GM18907 (cell line): ENCODE results near the gene MUSTN1.

Experiments
- ATAC-seq: cut with Tn5 transposase; IDR thresholded peaks from one replicate; pipeline ENCODE4 v1.9.1; 2021; ENCODE audit warnings: mild to moderate bottlenecking, moderate library complexity; ENCODE audit not compliant: unreplicated experiment

The MUSTN1 gene

DNA sequence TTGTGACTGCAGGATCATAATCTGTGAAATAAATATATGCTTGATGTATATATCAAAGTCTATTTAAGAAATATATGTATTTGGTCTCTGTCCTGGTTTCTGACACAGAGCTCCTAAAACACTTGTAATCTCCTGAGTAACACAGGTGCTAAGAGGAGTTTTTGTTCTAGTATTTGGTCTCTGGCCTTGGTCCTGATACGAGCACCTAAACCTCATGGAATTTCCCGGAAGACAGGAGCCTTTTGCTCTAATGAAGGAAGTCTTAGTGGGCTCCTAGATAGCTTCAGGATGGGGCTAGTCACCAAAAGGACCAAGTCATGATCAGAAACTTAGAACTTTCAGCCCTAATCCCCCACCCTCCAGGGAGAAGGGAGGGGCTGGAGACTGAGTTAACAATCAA, 19.2 kb upstream of the MUSTN1 start:
- ATAC-seq, result no peak

DNA sequence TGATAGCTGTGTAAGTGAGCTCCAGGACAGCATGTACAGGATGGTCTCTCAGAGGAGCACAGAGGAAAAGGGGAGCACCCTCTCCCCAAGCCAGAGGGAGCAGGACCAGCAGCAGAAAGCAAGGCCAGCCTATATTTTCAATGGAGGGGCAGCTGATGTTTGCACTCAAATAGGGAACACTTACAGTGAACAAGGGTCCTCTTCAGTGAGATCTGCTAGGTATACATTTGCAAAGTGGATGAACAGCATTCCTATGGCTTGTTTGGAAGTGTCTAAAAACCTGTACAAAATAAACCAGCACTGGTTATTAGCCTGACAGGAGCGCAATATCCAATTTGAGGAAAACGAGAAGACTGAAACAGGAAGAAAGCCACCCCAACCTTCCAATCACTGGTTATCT, 17.6 kb upstream of the MUSTN1 start:
- ATAC-seq, result no peak

DNA sequence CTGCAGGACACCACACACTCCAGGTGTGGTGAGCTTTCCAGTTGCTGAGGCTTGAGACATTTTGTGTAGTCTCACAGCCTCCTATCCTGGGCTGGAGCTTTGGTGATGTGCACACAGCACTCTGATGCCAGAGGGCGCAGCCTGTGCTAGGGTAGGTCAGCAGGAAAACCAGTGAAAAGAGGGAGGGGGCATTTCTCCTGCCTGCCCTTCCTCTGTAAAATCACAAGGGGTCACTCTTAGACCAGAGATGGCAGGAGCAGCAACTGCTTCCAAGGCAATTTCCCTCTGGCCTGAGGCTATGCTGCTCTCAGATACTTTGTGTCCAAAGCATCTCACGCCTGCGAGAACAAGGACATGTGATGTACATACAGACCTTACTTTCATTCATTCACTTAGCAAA, 16.5 kb upstream of the MUSTN1 start:
- no peak for ATAC-seq

DNA sequence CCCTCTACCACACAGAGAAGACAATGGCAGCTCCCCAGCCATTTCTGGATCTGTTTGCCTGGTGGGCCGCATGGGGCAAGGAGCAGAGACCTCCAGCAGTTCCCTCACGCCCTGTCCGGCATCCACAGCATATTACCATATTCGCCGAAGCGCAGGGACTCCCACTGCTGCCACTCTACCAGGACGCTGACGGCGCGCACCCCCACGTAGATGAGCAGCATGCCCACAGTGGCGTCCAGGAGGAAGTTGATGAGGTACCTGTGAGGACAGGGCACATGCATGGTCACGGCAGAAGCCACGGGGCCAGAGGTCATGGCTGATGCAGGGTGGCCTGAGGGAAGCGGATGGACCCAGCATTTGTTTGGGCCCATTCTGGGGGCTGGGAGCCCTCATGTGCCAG, 14.8 kb upstream of the MUSTN1 start:
- ATAC-seq, result no peak

DNA sequence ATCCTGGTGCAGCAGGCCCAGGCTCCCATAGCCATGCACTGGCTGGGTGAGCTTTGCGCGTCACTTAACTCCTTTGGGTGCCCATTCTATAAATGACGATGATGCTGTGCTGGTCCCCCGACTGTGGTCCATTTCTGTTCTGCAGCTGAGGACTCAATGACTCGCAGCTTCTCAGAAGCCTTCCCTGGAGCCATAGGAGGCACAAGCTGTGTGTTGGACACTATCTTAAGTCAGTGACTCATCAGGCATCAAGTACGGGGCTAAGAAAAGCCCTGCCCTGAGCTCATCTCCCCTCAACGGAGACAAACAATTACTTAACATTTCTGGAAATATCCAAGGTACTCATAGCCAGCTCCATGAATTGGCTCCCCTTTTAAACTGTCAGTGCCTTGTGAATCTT, 13.8 kb upstream of the MUSTN1 start:
- no peak for ATAC-seq

DNA sequence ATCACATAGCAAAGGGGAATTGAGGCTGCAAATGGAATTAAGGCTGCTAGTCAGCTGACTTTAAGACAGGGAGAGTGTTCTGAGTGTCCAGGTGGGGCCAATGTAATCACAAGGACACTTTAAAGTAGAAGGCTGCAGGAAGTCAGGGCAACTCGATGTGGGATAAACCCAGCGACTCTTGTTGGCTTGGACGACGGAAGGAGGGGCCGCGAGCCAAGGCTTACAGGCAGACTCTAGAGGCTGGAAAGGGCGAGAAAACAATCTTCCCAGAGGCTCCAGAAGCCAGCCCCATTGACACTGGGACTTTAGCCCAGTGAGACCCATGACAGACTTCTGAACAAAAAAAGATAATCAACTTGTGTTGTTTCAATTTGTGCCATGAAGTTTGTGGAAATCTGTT, 12.9 kb upstream of the MUSTN1 start:
- ATAC-seq, result no peak

DNA sequence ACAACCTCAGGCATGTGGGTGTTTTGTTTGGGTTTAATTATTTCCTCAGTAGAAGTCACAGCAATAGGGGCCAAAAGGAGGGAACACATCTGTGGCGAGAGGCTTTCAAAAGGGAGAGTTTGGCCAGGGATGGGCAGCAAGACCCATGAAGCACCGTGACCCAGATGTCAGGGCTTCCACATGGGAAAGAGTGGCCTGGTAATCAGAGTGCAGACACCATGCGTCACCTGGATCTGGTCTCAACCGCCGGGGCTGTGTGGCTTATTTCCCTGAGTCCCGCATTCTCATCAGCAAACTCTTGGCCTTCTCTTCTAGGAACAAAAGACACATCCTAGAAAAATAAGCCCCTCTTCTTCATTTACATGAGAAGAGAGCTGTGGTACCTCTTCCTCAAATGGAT, 12.4 kb upstream of the MUSTN1 start:
- no peak for ATAC-seq

DNA sequence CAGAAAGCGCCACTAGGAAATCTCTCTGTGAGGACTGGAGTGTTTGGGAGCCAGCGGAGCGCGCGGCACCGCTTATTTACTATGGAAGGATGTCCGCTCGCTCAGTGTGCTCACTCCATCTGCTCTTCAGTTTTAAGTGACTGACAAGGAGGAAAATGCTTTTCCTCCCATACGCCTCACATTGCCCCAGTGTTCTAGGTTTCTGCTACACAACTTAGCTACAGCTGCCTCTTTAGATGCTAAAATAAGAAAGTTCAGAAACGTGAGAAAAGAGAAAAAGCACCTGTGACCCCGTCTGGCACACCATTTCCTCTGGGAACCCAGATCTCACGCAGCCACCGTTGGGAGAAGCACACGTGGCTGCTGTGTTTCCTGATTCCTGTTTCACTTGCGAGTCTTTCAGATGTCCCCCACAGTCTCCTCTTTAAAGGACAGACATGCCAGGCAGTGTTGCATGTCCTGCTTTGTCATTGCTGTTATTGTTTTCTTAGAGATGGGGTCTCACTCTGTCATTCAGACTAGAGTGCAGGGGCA, 11.7 kb upstream of the MUSTN1 start:
- no peak for ATAC-seq

DNA sequence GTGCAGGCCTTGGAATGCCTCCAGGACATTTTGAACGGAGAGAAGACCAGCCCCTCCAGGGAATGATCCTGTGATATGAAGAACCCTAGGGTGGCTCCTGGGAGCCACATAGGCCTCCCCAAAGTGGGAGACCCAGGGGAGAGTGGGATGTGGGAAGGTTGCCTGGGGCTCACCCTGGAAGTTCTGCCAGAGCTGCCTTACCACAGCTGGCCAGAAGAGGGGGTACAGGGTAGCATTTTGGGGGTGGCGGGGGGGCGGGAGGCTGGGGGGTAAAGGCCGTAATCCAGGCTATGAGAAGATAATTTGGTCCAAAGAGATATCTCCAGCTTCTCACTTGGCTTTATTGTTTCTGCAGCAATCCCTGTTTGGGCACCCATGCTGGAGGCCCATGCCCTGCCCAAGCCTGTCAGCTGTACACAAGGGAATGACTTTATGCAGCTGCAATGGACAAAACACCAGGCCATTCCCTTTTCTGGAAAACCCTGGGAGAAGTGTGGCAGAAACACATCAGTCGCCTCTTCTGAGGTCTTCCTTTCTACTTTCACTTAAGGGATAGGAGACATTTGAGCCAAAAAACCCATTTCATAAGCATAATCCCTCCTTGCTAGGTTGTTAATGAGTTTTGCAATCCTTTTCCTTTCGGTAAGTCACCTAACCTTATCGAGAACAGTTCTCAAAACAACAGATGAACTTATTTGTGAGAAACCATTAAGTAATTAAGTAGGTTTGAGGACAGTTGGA, 11.0 kb upstream of the MUSTN1 start:
- no peak for ATAC-seq

DNA sequence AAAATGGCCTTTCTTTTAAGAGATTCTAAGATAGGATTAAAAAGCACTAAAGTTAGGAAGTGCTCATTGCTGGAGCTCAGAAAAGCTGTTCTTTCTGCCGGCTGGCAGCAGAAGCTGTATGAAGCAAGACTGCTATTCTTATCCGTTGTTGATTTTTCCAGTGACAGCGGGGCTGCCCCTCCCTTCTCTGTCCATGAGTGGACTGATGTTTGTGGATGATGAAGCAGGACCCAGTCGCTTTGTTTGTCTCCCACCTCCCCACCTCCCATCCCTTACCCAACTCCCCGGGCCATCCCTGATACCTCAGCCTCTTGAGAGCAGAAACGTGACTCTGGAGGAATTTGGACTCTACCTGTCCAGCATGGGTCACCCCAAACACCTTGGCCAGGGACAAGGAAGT, 10.3 kb upstream of the MUSTN1 start:
- no peak for ATAC-seq

DNA sequence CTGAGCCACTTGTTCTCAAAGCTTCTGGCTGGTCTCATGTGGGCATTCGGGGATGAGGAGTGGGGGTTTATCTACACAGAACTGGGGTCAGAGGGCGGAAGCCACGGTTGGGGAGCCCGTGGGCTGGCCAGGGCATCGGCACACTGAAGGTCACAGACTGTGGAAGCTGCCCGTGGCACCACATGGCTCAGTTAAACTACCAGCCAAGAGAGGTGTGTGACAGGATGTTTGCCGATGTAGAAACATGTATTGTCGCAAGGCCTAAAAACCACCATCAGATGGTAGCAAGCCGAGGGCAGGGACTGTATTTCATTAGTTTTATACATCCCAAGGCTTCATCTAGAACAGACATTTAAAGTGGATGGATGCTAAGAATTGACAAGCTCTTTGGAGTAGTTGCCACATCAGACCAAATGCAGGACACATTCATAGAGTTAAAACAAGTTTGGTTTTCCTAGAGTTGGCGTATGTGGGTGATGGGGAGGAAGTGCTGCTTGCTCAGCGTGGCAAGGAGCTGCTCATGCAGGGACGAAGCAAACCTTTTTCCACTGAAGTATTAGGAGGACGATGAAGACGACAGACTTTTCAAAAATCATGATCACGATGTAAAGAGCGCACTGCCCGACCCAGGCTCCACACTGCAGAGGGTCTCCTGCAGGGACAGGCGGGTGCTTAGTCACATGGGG, 9.6 kb upstream of the MUSTN1 start:
- no peak for ATAC-seq

DNA sequence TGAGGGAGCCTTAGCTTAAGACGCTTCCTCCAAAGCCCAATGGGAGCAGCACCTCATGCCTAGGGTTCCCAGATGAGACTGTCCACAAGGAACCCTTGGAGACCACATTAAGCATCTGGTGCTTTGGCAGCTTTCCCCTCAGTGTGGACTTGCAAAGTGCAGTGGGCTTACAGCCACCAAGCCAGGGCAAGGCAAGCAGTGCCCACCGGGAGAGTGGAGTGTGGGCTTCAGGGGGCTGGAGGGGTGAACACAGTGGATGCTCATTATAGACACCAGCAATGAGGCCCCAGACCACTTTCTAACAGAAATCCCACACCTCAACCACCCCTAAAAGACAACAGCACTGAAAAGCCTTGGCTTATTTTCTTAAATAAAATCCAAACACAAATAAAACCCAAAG, 9.1 kb upstream of the MUSTN1 start:
- ATAC-seq, result no peak

DNA sequence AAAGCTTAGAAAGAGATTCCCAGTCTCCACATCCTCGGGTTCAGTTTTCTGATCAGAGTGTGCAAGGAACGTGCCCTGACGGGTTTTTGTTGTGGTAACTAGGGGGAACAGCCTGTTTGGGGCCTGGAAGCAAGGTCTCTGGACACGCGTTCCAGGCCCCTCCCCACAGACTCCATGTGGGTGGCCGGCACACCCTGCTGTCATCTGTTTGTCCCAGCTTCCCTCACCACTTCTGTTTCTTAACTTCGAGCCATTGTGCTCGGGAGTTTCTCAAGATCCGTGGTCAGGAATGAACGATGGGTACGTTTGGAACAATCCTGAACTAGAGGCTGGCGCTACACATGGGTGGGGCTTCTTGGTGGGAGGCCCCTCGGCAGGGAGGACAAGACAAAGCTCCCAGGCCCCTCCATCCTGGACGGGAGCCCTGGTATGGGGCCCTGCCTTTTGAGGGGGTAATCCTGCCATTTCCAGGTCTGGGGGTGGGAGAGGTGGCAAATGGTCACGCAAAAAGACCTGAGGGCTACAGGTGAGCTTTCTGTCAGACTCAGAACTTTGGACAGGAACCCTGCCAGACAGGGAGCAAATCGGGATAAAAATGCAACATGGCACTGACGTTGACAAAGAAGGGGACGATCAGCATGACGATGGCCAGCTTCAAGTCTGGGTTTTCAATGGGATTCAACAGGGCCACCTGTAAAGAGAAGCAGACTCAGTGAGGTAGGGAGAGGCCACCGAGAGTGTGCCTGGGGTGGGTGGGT, 8.5 kb upstream of the MUSTN1 start:
- ATAC-seq, result no peak

DNA sequence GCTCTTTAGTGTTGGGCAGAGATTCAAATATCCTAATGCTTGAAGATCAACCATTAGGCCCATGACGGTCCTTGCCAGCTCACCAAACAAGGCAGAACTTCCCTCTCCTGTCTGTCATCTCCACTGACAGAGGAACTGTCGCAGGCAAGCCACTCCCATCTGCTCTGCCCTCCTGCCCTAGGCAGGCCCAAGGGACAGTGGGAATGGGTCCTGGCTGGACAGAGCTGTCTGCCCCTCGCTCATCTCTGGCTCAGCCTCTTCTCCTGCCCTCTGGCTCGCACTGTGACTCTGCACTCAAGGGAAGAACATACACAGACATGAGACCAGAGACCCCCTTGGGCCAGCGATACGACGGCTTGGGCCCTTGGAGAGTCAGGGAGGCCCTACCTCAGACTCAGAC, 7.6 kb upstream of the MUSTN1 start:
- ATAC-seq, result no peak

DNA sequence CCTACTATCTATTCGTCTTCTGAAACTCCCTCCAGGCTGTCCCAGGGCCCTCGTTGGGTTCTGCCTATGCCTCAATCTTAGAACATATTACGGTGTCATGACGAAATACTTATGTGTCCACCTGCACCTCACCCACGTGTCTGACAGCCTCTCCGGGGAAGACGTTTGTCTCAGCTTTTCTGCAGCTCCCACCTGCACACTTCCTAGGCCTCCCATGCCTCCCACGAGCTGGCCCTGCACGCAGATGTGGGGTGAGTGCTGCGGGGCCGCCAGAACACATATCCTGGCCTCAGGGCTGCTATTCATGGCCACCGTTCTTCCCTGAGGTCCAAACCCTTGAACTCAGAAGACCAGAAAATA, 7.1 kb upstream of the MUSTN1 start:
- no peak for ATAC-seq

DNA sequence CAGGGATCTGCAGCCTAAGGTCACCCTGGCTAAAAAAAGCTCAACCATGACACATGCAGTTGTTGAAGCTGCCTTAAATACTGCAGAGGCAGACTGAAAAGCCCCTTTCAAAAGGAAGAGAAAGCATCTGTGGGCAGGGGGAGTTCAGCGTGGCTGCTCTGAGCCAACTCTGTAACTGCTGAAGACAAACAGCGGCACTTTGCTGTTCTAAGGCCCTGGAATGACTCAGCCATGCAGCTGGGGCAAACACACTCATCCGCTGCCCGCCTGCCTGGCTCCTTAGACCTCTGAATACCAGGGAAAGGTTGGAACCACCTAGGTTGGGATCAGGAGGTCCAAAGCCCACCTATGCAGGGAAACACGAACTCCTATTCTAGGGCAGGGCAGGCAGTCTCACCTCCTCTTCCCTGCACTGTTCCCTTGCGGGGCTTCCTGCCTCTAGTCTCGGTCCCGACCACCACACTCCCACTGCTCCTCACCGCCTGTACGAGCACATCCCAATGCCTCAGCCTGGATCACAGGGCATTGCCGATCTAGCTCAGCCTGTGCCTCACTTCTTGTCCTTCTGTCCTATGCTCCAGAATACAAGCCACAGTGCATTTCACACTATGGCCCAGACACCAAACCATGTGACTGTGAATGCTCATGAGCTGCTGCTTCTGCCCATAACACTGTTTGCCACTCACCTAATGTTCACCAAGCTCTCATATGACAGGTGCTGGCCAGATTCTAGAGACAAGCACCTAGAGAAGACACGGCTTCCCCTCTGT, 6.6 kb upstream of the MUSTN1 start:
- no peak for ATAC-seq

DNA sequence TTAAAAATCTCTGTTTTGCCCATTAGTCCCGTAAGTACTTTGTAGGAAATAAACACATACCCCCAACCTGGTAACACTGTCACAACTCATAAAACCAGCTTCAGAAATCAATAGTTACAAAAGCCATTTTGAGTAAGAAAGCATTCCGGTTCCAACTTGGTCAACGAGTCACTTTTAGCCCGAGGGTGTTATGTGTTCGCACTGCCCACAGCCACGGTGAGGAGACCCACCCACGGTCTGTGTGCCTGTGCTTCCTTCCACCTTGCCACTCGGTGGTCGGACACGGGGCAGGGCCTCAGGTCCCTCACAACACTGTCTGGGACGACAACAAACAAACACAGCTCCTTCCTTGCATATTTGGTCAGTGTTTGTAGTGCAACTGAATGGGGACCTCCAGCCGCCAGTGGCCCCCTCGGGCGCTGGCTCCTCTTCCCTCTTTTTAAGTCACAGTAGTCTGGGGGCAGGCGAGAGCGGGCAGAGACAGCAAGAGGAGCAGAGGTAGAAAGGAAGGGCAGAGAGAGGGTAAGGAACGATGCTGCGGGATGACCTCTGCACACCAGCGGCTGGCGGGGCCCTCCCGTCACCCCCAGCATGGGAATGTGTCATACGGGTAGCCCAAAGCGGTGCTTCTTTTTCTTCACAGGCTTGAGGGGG, 5.2 kb upstream of the MUSTN1 start:
- ATAC-seq, result no peak

DNA sequence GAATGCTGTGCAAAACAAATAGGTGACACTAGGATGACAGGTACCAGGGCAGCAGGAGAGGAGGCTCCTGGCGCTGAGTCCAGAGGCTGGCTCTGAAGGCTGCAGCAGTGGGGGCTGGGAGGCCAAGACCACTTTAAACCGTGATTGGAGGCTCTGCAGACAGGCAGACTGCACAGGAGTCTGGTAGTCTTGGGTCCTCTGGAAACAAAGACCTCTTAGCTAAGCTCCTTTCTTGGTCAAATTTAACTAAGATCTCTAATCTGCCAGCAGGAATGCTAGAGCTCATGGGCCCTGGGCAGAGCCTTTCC, 4.4 kb upstream of the MUSTN1 start:
- no peak for ATAC-seq

DNA sequence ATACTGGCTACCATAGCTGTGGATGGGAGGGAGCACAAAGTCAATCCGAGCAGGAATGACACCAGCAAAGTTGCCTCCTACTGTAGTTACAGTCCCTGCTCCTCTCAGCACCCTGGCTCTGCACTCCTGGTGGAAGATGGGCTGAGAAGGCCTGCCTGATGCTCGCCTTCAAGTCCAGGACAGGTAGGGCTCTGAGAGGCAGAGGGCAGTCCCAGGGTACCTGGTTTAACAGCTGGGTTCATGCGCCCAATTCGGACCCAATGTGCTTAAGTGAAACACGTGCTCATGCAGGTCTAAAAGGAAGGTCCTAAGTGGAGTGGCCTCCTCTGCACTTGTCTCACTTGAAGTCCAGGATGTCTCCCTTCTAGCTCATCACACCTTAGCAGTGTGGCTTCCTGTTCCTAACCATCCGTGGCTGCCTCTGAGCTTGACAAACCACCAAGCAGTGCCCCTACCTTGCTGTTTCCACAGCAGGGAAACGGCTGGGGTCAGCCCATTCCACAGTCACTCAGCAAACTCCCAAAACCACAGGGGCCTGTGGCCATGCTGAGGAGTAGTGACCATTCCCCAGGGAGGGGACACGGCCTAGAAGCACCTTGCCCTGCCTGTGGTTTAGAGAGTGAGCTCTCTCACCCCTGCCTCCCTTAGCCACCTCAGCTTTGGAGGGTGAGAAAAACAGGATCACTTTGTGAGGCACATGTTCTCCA, 3.9 kb upstream of the MUSTN1 start:
- no peak for ATAC-seq

DNA sequence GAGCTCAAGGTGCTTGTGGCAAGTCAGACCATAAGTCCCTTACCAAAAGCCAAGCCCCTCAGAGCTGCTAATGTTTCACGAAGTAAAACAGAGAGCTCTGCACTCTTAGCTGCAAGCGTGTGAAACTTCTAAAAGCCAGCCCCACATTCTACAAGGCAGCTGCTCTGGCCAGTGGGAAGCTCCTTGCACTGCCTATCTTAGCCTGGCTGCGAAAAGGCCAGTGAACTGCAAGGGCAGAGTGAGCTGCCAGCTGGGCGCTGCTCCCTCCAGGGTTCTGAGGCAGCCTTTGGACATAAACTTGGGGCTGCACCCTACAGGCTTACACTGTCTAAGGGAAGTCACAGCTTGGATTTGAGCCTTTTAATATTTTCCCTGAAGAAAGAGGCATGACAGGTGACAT, 2.2 kb upstream of the MUSTN1 start:
- no peak for ATAC-seq
